Thyroid gland (tissue), 4 donors: Measurements from ENCODE around the gene ARHGEF16. TPM values are rescaled to one million over a fixed set of nuclear protein-coding genes. Genes with fewer than 3 reads are reported as not detected.
A peak's percentile ranks its signal among the peaks of the same experiment; 100 is the strongest.

Experiments used
- DNase-seq, 2 donors: peaks; one replicate each; pipeline ENCODE4 v3.0.0-alpha.2; 2019
- H3K27ac ChIP-seq, 3 donors: fragments of 200-600 bp; sonication (generic); 1 replicate in 2 of 3; 2 replicates in 1 of 3; pipeline ENCODE4 v1.5.1; 2016 to 2019; ENCODE audit warnings: mild to moderate bottlenecking in 1 of 3, moderate library complexity in 1 of 3
- H3K27me3 ChIP-seq: fragments of 200-600 bp; sonication (generic); one replicate; pipeline ENCODE4 v1.5.1; 2019
- H3K36me3 ChIP-seq, 2 donors: fragments of 200-600 bp; sonication (generic); one replicate each; pipeline ENCODE4 v1.5.1; 2016 to 2019
- H3K4me1 ChIP-seq, 2 donors: fragments of 200-600 bp; sonication (generic); one replicate each; pipeline ENCODE4 v1.5.1; 2017 to 2019
- H3K4me3 ChIP-seq, 3 donors: fragments of 200-600 bp; sonication (generic); replicated peaks in 1 of 3; 1 replicate in 2 of 3; 2 replicates in 1 of 3; pipeline ENCODE4 v1.5.1; 2016; ENCODE audit warnings: mild to moderate bottlenecking in 1 of 3
- H3K9me3 ChIP-seq: fragments of 200-600 bp; sonication (generic); one replicate; pipeline ENCODE4 v1.5.1; 2017
- POLR2A ChIP-seq, 2 donors: fragments of 450-650 bp; IDR thresholded peaks; one replicate each; pipeline ENCODE4 v1.6.1; 2017; ENCODE audit warnings: antibody characterized with exemption in 2 of 2, mild to moderate bottlenecking in 2 of 2, moderate library complexity in 1 of 2
- WGBS, 2 donors: methylation state at CpG; one replicate each; pipeline ENCODE4 v1.1.5; 2017; 5-methylcytosine and 5-hydroxymethylcytosine counted together
- intact Hi-C: fragments of 100-400 bp; cut with DNase I; formaldehyde crosslinking; loops from one replicate; pipeline ENCODE4 v1.15.1; 2023
- total RNA-seq, 4 donors: library from RNA; depleted of rRNA; stranded (reverse); fragments of >200 nt; gene quantifications; one replicate each; pipeline ENCODE4 v1.2.3, GENCODE V29; 2016
- TF ChIP-seq, protein P1 (sequence below), 6 experiments: fragments of 200-600 bp in 3 of 6; fragments of 450-650 bp in 3 of 6; sonication (generic) in 3 of 6; IDR thresholded peaks; one replicate each; pipeline ENCODE4 v1.5.1; 2016 to 2019; ENCODE audit warnings: antibody characterized with exemption in 6 of 6, mild to moderate bottlenecking in 2 of 6, inconsistent platforms in 1 of 6, moderate library complexity in 1 of 6

Gene ARHGEF16
- total RNA-seq, 4 donors from 2014 or later, result 16.0 to 23.7 (median 21.2) TPM

DNA sequence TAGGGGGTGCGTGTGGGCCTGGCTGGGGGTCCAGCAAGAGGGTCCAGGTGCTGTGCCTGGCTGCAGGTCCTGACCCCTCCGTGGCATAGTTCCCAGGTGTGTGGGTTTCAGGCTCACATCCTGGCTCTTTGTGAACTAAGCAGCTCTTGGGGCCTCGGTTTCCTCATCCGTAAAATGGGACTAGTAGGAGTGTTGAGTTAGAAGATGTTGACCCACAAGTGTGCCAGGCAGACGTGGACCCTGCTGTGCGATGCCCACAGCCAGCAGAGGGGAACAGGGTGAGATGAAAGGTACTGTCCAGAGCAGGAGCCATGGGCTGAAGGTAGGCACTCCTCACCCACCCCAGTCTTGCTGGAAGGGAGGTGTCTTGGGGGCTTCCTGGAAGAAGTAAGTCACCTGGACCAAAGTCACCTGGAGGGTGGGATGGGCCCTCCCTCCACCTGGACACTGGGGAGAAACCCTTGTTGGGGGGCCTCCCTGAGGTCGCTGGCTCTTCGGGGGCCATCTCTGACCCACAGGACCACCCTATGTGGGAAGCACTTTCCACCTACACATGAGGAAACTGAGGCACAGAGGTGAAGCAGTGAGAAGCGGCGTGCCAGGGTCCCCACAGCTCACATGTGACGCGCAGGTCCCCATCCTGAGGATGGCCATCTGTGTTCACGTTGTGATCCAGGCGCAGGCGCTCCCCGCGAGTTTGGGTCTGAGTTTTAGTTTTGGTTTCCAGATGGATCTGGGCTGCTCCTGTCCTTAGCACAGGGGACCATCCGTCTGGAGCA lies 1.4 kb downstream of the ARHGEF16 start:
- Histone ChIP-seq H3K36me3 (no peaks in the 10 kb centered on the region), H3K9me3 (no peaks in the 10 kb centered on the region), H3K4me1 (peaks cover 10 to 12% of the 10 kb centered on the region in 2 donors), H3K27me3 (no peaks in the 10 kb centered on the region), H3K4me3 (no peak overlapping the region), H3K27ac (peak overlapping the region in 2 of 3 donors; percentile 81 to 85)
- WGBS, 2 donors, result 92 to 94% methylated on average over 9 to 17 of the region's 18 CpGs
- DNase-seq, result no peak
- TF ChIP-seq, protein P1, sequence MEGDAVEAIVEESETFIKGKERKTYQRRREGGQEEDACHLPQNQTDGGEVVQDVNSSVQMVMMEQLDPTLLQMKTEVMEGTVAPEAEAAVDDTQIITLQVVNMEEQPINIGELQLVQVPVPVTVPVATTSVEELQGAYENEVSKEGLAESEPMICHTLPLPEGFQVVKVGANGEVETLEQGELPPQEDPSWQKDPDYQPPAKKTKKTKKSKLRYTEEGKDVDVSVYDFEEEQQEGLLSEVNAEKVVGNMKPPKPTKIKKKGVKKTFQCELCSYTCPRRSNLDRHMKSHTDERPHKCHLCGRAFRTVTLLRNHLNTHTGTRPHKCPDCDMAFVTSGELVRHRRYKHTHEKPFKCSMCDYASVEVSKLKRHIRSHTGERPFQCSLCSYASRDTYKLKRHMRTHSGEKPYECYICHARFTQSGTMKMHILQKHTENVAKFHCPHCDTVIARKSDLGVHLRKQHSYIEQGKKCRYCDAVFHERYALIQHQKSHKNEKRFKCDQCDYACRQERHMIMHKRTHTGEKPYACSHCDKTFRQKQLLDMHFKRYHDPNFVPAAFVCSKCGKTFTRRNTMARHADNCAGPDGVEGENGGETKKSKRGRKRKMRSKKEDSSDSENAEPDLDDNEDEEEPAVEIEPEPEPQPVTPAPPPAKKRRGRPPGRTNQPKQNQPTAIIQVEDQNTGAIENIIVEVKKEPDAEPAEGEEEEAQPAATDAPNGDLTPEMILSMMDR (IDR thresholded peaks at IDR 0.05), result no peak
- TF ChIP-seq POLR2A (IDR thresholded peaks at IDR 0.05), result no peak
- intact Hi-C loops, result loop anchor here (10.0 kb wide), 1 partner anchor 269 kb away; no protein-coding TSS in a partner anchor

DNA sequence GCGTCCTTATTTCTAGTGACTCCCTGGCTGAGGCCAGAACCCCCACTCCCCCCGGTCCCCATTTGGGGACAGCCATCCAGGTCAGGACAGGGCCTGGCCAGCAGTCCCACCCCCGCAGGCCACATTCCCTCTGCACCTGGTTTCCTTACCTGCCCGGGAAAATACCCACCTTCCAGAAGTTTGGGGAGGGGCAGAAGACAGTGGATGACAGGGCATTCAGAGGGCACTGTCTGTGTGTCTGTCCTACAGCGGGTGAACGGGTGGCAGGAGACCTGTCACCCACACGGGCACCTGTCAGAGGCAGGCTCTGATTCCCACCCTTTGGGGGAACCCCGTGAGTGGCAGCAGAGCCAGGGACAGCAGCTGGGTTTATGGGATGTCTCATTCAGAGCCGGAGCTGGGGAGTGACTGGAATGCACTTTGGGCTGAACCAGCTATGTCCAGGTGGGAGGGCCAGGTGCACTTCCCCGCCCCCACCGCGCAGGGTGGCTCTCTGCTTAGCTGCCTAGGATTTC lies 2.0 kb downstream of the ARHGEF16 start:
- no peak overlapping the region for H3K27ac ChIP-seq
- intact Hi-C loops, result loop anchor here (10.0 kb wide), 1 partner anchor 268 kb away; no protein-coding TSS in a partner anchor
- WGBS, 2 donors, result 82% methylated on average over 6 to 8 of the region's 12 CpGs

DNA sequence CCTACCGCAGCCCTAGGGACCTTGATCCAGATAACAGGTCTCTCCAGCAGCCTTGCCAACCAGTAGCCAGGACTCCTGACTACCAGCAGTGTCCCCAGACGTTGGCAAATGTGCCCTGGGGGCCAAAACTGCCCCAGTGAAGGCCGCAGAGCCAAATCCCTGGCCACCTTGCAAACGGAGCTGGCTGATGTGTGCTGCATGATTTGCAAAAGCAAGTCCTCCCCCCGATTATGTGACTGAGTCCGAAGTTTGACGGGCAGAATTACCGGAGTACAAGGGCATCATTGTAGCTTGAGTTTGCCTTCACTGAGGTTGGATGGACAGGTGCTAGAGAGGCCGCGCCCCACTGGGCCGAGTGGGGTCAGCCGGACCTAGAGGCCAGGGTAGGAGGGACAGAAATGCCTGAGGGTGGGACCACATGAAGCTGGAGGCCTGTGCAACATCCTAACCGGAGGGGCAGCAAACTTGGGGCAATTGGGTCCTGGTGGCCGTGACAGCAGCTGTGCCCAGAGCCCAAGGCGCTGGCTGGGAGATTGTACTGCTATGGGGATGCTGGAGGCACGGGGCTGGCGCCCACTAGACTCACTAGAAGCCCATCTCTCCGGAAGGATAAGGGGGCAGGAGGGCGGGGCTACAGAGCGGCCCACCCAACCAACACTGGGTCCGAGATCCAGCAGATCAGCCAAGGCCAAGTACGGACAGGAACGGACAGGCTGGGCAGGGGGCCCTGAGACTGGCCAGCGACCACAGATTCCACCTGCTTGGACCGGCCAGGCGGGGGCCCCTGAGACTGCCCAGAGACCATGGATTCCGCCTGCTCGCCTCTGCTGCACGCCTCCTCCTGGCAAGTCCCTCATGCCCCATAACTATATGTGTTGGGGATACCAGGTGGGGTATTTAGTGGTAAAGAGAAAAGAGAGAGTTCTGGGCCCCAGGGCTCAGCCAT lies 2.8 kb downstream of the ARHGEF16 start:
- TF ChIP-seq POLR2A (IDR thresholded peaks at IDR 0.05), result no peak
- TF ChIP-seq, protein P1 (IDR thresholded peaks at IDR 0.05), result no peak
- WGBS, 2 donors, result 85 to 88% methylated on average over 23 to 24 of the region's 29 CpGs
- H3K27me3 ChIP-seq, result no peaks in the 10 kb centered on the region
- H3K4me3 ChIP-seq, result no peak overlapping the region
- DNase-seq, result no peak
- no peaks in the 10 kb centered on the region for H3K36me3 ChIP-seq
- intact Hi-C loops, result loop anchor here (10.0 kb wide), 1 partner anchor 268 kb away; no protein-coding TSS in a partner anchor
- H3K27ac ChIP-seq, result no peak overlapping the region
- H3K4me1 ChIP-seq, result peaks cover 10 to 12% of the 10 kb centered on the region in 2 donors
- no peaks in the 10 kb centered on the region for H3K9me3 ChIP-seq

More for the DNA sequence above, 2.0 kb downstream of the ARHGEF16 start:
- Histone ChIP-seq H3K4me3 (no peak overlapping the region), H3K4me1 (peaks cover 10 to 12% of the 10 kb centered on the region in 2 donors), H3K27me3 (no peaks in the 10 kb centered on the region), H3K36me3 (no peaks in the 10 kb centered on the region), H3K9me3 (no peaks in the 10 kb centered on the region)
- no peak for TF ChIP-seq POLR2A (IDR thresholded peaks at IDR 0.05)
- TF ChIP-seq, protein P1 (IDR thresholded peaks at IDR 0.05), result no peak
- DNase-seq, result no peak

GRCh38 chr1:3457910-3458883 lies 3.7 kb downstream of the ARHGEF16 start:
- no peak for TF ChIP-seq POLR2A (IDR thresholded peaks at IDR 0.05)
- TF ChIP-seq, protein P1 (IDR thresholded peaks at IDR 0.05), result no peak
- Histone ChIP-seq H3K4me3 (no peak overlapping the region), H3K36me3 (no peaks in the 10 kb centered on the region), H3K4me1 (peaks cover 10 to 11% of the 10 kb centered on the region in 2 donors), H3K9me3 (no peaks in the 10 kb centered on the region), H3K27ac (no peak overlapping the region), H3K27me3 (no peaks in the 10 kb centered on the region)
- no peak for DNase-seq
- intact Hi-C loops, result loop anchor here (10.0 kb wide), 1 partner anchor 267 kb away; no protein-coding TSS in a partner anchor
- 65 to 68% methylated on average over 10 to 14 of the region's 18 CpGs for WGBS, 2 donors
